ENCODE results near the gene NLRP10.
"Not testable (repeated sequence)": the region's sequence is repeated elsewhere in the genome, so short reads cannot be mapped to it uniquely, and the experiment has no call there.

The NLRP10 gene, protein sequence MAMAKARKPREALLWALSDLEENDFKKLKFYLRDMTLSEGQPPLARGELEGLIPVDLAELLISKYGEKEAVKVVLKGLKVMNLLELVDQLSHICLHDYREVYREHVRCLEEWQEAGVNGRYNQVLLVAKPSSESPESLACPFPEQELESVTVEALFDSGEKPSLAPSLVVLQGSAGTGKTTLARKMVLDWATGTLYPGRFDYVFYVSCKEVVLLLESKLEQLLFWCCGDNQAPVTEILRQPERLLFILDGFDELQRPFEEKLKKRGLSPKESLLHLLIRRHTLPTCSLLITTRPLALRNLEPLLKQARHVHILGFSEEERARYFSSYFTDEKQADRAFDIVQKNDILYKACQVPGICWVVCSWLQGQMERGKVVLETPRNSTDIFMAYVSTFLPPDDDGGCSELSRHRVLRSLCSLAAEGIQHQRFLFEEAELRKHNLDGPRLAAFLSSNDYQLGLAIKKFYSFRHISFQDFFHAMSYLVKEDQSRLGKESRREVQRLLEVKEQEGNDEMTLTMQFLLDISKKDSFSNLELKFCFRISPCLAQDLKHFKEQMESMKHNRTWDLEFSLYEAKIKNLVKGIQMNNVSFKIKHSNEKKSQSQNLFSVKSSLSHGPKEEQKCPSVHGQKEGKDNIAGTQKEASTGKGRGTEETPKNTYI

DNA sequence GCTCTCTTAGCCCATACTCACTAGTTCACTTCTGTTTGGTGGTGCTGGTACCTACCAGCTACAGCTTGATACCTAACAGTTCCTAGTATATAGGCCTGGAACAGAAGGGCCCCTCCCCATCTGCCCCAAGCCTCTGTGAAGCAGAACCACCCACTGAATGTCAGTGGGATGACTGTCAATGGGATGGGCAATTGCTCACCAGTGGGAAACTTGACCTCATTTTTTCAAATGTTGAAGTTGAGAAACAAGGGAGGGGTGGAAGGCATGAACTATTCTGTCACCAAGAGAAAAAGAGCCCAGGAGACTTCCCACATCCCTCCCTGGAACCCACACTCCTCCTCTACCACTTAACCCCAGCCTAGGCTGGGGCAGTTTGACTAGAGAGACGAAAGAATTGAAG, at the start of gene NLRP10:
Gene NLRP10, minus strand, starts transcription at position 62 of the 400 bp plus-strand sequence. CDS start 1,952 bp downstream, outside the sequence.
- no peak for DNase-seq

DNA sequence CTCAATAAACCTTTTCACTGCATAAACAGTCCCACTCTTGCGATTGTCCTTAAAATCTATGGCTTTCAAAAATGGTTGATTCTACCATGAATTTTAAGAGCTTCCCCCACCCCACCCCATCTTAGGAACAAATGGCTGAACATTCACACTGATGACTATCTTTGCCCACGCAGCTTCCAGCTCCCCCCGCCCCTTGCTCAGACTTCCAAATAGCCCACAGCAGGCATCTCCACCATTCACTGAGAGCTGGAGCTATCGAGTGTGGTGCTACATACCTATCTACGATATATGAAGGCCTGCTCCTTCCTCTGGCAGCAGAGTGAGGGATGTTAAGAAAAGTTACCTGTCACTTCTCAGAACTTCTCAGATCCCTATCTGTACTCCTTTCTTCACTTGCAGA, 48.6 kb upstream of the NLRP10 start:
- DNase-seq = no peak

DNA sequence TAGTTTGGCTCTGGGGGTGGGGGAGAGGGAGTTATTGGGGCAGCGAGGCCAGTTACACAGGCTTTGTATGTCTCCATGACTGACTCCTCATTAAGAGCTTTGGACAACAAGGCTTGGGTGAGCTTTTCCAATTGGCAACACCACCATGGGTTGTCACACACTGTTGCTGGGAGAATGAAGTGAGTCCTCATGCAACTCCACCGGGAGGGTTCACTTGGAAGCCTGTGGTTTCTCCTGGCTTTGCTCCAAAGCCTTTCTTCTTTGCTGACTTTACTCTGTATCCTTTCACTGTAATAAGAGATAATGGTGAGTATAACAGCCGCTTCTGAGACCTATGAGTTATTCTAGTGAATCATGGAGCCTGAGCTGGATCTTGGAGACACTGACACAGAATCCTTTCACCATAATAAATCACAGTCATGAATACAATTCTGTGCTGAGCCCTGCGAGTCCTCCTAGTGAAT, 46.8 kb upstream of the NLRP10 start:
- DNase-seq = no peak

DNA sequence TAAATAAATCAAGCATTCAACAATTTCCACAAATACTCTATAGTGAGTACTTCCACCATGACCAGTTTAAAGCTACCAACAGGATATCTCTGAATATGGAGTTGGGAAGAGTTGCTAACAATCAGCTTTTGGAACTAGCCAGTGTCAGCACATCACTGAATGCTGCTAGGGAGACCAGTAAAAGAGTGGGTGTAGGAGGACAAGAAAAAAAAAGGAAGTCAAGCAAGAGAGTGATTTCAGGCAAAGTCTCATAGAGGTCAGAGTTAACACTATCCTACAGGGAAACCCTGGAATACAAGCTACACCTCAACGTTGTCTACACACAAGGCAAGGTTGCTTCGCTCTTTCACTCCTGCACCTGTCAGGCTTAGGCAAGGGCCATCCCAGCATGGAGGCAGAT, 46.1 kb upstream of the NLRP10 start:
- no peak for DNase-seq

DNA sequence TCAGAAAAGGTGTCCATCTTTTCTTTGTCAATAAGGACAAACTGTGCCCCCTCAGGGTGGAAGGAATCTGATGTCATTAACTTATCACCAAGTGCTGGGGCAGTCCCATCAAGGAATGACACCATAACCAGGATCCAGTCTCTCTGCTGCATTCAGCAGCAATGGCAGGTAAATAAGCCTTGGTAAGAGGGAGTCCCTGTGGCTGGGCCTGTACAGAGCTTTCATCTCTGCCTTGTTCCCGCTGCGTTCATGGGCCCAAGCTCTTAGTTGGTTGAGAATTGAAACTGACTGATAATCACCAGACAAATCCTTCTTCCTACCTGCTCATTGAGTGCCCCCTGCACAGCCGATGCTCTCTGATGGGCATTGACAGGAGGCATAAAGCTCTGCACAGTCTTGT, 44.6 kb upstream of the NLRP10 start:
- DNase-seq = no peak

DNA sequence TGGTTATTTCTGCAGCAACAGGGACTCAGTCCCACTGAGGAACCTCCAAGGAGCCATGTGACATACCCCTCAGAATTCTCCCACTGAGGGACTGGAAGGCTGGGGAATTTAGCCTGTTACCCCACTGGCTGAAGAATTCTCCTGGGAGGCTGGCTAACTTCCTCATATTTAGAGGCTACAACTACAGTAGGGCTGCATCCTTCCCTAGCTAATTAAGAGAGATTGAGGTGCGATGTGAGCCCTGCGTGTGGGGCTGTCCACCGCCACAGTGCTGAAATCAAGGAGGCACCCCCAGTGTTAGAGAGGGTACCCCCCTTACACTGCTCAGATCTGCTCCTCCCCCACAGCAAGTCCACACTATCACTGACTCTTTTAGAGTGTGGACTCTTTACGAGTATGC, 43.0 kb upstream of the NLRP10 start:
- no peak for DNase-seq

DNA sequence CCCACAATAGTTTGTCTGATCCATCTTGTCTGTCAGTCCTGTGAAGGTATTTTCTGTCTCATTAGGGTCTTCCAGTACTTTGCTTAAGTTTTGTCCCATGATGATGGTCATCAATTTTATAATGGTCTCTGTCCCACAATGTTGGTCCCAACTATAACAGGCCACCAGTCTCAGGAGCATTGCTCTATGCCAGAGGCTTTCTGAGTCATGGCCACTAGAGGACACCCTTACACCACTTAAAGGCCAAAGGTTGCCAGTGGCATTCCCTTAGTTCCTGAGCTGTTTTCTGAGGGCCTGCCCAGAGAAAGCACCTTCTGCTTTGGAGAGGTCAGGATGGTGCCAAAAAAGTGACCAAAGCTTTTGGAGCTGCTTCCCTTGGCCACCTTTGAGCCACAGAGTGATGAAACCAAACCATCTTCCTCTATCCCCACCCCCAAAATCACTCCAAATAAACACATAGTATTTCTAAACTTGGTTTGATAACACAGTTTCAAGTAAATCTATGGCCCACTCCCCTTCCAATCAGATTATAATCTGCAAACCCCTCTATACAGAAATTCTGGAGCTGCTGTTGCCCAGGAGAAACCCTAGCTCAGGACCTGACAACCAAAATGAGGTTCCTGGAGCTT, 41.2 kb upstream of the NLRP10 start:
- DNase-seq = peak; percentile 26

DNA sequence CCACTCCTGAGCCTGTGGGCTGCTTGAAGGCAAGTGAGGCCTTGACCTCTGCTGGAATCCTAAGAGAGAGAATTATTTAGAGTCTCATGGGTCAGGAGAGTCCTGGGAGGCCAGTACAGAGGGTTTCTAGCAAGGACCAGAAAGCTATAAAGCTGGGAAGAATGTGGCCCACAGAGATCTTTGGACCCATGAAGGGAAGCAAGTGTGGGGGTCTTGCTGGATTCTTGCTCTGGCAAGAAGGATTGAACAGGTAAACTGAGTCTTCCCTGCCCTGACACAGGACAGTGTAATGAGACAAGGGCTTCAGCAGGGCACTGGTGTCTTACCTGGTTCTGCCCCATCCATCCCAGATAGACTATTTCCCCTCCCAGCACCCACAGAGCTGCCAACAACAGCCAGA, 40.3 kb upstream of the NLRP10 start:
- DNase-seq = no peak

DNA sequence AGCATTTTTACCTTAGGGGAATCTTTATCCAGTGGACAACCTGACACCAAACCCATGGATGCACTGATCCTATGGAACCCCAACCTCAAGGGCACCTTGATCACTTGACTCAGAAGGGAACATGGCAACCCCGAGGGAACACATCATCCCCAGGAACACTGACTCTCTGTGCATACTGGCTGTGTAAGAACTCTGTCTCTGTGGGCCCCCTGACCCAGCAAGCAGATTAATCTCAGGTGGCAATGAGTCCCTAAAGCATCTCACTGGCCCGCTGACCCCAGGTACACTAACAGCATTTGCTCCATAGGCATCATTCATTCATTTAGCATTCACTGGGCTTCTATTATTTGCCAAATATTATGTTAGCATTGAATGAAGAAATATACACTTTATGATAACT, 38.8 kb upstream of the NLRP10 start:
- no peak for DNase-seq

DNA sequence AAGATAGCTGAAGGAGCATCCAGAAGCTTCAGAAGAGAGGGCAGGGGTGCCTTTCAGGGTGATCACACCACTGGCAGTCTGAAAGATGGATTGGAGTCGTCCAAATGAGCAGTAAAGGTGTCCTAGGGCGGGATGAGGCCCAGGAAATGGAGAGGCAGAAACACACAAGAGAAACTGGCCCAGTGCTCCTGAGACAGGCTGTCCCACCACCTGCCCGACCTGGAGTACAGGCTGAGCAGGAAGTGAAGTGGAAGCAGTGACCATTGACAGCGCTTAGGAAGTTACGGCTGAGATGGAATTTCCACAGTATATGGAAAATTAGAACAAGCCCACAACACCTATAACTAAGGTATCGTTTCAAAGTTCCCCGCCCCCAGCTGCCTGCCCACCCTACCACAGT, 37.9 kb upstream of the NLRP10 start:
- DNase-seq = no peak

DNA sequence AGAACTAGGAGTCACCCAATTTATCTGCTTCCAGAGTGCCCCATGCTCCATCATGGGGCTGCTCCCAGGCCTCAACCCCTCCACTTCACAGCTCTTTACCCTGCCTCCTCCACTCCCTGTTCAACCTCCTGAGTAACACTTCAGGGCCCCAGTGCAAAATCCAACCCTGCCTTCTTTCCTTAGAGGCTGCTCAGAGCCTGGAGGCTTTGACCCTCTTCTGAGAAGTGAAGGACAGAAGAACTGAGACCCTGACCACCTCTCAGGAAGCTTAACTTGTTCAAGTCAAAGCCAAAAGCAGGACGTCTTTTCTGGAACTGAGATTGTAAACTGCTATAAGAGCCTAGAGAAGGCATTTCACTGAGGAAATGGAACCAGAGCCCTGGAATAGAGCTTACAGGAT, 37.4 kb upstream of the NLRP10 start:
- no peak for DNase-seq

DNA sequence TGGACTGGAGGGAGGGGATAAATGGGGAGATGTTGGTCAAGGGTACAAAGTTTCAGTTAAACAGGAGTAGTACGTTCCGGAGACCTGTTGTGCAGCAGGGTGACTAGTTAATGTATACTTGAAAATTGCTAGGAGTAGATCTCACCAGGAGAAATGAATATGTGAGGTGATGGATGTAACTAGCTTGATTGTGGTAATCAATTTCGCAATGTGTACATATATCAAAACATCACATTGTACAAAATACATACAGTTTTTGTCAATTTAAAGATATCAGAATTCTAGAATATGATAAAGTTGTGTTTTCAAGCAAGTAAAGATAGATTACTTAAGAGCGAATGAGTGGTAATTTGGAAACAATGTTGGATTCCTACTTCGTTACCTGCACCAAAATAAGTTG, 35.1 kb upstream of the NLRP10 start:
- DNase-seq = no peak

DNA sequence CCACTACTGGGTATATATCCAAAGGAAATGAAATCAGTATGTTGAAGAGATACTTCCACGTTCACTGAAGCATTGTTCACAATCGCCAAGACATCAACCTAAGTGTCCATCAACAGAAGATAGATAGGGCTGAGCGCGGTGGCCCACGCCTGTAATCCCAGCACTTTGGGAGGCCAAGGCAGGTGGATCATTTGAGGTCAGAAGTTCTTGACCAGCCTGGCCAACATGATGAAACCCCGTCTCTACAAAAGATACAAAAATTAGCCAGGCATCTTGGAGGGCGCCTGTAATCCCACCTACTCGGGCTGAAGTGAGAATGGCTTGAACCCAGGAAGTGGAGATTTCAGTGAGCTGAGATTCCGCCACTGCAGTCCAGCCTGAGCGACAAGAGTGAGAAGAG, 34.5 kb upstream of the NLRP10 start:
- DNase-seq = no peak

DNA sequence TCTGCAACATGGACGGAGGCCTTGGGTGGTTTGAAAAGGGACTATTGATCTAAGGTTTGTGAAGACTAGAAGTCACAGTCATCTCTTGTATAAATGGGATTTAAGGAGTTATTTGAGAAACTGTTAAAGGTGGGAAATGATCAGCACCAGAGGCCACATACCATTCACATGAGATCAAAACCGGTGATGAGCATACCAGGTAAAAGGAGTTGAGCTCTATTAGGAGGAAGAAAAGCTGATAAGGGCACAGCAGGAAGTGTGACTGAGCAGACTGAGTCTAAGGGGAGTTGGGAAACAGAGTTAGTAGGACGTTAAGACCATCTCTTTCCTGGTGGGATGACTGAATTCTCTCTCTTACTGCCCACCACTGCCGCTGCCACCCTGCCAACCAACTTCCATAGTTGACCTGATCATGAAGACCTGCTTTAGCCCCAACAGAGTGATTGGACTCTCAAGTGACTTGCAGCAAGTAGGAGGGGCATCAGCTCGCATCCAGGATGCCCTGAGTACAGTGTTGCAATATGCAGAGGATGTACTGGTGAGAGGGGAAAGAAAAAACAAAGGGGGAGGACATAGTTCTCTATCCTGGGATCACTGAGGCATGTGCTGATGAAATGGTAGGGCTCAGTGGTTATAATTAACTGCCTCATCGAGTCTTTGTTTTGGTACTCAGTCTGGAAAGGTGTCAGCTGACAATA, 29.5 kb upstream of the NLRP10 start:
- no peak for DNase-seq

DNA sequence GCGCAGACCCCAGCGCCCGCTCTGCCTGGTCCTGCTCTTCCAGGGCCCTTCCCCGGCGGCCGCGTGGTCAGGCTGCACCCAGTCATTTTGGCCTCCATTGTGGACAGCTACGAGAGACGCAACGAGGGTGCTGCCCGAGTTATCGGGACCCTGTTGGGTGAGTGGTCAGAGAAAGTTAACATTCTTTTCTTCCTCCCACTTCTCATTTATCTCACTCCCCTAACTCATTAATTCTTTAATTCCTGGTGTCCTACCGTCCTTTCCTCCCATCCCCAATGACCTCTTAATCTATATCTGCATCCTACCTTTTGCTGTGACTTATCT, 22.3 kb upstream of the NLRP10 start:
- DNase-seq = not testable (repeated sequence)

DNA sequence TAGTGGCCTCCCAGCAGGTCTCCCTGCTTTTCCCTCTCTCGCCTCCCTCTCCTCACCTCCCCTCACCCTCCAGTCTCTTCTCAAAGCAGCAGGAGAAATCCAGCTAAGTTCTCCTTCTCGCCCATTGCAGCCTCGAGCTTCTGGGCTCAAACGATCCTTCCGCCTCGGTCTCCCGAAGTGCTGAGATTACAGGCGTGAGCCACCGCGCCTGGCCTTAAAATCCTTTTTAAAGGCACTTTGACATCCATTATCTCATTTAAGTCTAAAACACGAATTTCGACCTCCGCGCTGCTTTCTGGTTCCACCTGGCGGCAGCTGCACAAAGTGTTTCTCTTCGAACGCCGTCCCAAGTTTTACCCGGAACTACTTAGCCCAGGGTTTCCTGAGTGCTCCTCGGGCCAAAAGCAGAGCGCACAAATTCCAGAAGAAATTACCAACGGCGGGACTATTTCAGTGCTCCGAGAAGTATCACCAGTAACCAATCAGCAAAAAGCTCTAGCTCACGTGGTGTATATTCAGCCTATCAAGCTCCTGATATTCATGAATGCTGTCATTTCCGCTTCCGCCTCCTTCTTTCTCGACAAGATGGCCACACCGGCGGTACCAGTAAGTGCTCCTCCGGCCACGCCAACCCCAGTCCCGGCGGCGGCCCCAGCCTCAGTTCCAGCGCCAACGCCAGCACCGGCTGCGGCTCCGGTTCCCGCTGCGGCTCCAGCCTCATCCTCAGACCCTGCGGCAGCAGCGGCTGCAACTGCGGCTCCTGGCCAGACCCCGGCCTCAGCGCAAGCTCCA, 21.7 kb upstream of the NLRP10 start, which contains the start of gene EIF3F:
Gene EIF3F, plus strand, starts transcription at position 570 of the 792 bp plus-strand sequence. Its CDS starts 16 bp downstream, at position 586.
- DNase-seq = peak; percentile 86

DNA sequence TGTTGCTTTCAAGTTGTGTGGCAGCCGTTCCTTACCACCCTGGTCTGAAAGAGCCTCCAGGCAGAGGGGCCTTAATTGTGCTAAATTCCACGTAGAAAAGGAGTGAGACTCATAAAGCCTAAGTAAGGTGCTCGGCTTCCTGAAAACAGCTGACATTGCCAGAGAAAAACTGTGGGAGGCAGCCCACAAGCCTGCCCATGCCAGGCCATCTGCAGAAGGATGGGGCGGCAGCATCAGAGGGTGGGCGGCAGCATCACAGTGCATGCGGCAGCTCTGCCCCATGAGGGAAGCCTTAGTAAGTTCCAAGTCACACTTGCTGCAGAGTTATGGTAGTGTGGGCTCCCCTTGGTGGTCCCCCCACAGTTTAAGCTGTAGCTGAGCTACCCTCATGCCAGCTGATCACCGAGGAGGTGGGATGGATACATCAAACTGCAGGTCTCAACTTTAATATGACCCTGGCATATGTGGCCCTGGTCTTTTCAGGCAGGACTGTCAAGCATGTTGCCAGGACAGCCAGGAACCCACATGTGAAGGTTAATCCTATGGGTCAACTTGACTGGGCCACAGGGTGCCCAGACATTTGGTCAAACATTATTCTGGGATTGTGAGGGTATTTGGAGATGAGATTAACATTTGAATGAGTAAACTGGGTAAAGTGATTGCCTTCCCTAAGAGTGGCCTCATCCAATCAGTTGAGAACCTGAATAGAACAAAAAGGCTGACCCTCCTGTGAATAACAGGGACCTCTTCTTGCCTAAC, 18.8 kb upstream of the NLRP10 start:
- DNase-seq = no peak

DNA sequence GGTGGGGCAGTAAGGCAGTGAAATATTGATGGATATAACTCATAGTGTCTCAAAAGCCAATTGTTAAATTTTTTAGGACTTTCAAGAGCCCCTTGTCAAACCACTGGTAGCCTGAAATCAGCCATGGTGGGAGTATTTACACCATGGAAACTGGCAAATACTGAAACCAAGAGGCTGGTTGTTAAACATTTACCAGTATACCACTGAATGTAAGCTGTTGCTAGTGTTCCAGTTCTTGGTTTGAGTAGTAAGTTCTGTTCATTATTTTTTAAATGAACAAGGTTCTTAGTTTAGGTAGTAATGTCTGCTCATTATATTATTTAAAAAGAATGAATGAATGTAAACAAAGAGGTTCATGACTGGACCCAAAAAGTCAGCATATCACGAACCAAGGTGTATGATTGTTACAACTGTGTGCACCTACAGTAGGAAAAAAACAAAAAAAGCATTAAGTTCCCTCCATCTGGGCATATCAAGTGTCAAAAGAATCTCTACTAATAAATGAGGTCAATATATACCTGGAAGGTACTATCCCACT, 17.4 kb upstream of the NLRP10 start:
- DNase-seq = no peak

DNA sequence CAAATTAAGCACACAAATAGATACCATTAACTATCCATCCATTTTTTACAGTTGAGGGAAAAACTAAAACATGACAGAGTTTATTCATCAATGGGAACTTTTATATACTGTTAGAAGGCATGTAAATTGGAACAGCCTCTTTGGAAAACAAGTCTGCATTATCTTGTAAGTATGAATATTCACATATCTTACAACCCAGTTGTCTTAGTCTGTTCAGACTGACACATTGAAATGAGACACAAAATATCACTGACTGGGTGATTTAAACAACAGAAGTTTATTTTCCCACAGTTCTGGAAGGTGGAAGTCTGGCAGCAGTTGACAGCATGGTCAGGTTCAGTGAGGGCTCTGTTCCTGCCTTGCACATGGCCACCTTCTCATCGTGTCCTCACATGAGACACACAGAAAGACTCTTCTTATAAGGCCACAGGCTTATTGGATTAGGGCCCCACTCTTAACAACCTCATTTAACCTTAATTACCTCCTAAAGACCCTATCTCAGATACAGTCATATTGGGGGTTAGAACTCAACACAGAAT, 16.4 kb upstream of the NLRP10 start:
- DNase-seq = no peak

DNA sequence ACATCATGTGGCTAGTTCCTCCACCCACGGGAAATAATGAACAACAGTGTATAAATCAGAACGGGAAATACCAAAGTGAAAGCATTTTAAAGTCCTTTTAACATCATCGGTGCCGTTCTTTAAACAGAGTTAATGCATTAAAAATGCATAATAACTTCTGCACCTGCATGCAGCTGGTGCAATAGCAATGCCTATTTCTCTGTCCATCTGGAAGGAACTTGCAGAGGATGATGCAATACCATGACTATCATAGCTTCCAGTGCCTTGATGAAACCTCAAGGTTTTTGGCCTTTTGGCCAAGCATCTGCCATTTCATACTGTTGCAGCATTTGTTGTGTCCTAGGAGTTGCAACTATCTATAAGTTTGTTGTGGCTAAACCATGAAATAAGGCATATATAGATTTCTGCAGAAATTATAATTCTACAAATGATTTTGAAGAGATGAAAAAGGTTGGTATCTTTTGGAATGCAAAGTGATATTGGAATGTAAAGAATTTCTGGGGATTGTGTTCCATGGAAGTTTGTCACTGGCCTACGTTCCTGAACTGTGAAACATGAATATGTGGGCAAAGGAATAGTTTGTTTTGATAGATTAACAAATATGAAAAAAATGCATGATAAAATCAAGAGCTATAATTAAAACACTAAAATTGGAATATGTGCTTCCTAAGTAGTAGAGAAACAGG, 12.1 kb upstream of the NLRP10 start:
- DNase-seq = no peak

DNA sequence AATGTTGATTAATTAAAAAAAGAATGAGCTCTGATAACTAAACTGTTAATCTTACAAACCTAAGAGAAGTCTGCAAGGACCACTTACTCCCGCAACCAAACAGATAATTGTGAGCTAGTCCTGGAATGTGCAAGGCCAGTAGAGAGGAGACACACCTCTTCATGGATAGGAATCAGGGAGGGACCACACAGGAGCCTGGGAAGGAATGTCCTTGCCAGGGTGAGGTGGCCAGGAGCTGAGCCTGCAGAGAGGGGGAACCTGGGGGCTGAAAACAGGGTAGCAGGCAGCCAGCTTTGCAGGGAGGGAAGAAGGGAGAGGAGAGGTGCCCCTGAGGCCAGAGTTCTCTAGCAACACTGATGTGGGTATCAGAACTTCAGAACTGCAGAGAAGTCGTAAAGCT, 9.4 kb upstream of the NLRP10 start:
- DNase-seq = no peak

Data from activated naive CD4-positive, alpha-beta T cell treated with anti-CD3 and anti-CD28 coated beads, Interleukin-2, amount 50 U/mL, for 16 hours (primary cell).